Pulmonary artery endothelial cell (primary cell): ENCODE measurements around the gene RALA. TPM values are rescaled to one million over a fixed set of nuclear protein-coding genes. Genes with fewer than 3 reads are reported as not detected.

ENCODE experiments used
- total RNA-seq: library from RNA; depleted of rRNA; stranded (reverse); fragments of >200 nt; gene quantifications from 2 replicates; pipeline ENCODE4 v1.2.3, GENCODE V29; 2014

RALA gene
- total RNA-seq, 1 donor from 2014 or later = 179 TPM

Other genes starting within 250 kb of the RALA start
- 25.6 and 28.4 TPM in 2 replicates for gene YAE1, start 57.2 kb upstream of the RALA start, total RNA-seq